Measurements from ENCODE around the gene HK1.

The HK1 gene

GRCh38 chr10:69438536-69439349, 160.4 kb downstream of the HK1 start:
- in situ Hi-C loops (cut with HindIII; ENCODE audit: low sequenced_read_pairs) = no loop called here

GRCh38 chr10:69439350-69439739, 161.0 kb downstream of the HK1 start:
- in situ Hi-C loops (cut with HindIII; ENCODE audit: low sequenced_read_pairs) = no loop called here

- in situ Hi-C loops (cut with HindIII; ENCODE audit: low sequenced_read_pairs) = no loop called here
These were observed 161.7 kb downstream of the HK1 start for GRCh38 chr10:69439813-69440506.

GRCh38 chr10:69443354-69443753, 165.1 kb downstream of the HK1 start:
- in situ Hi-C loops (cut with HindIII; ENCODE audit: low sequenced_read_pairs) = no loop called here

GRCh38 chr10:69445041-69445440, 166.7 kb downstream of the HK1 start:
- in situ Hi-C loops (cut with HindIII; ENCODE audit: low sequenced_read_pairs) = no loop called here

- in situ Hi-C loops (cut with HindIII; ENCODE audit: low sequenced_read_pairs) = no loop called here
These were observed 167.9 kb downstream of the HK1 start for GRCh38 chr10:69446229-69446628.

GRCh38 chr10:69446650-69447151, 168.4 kb downstream of the HK1 start:
- in situ Hi-C loops (cut with HindIII; ENCODE audit: low sequenced_read_pairs) = no loop called here

- in situ Hi-C loops (cut with HindIII; ENCODE audit: low sequenced_read_pairs) = loop anchor here (5.0 kb wide), 1 partner anchor 47 kb away; no protein-coding TSS in a partner anchor
These were observed 171.5 kb downstream of the HK1 start for GRCh38 chr10:69449841-69450240.

GRCh38 chr10:69450395-69450794, 172.1 kb downstream of the HK1 start:
- in situ Hi-C loops (cut with HindIII; ENCODE audit: low sequenced_read_pairs) = loop anchor here (5.0 kb wide), 1 partner anchor 47 kb away; no protein-coding TSS in a partner anchor

- in situ Hi-C loops (cut with HindIII; ENCODE audit: low sequenced_read_pairs) = loop anchor here (5.0 kb wide), 1 partner anchor 46 kb away; no protein-coding TSS in a partner anchor
These were observed 173.0 kb downstream of the HK1 start, which contains the start of gene TSPAN15 for GRCh38 chr10:69451209-69451783. Gene TSPAN15 (plus strand): TSS chr10:69451465. CDS start chr10:69451595, 130 bp downstream.

Data from endothelial cell of hepatic sinusoid (primary cell).